GM19467 (cell line): ENCODE data around the gene BIRC3.
"Not testable (repeated sequence)": the region's sequence is repeated elsewhere in the genome, so short reads cannot be mapped to it uniquely, and the experiment has no call there.

Source experiments
- ATAC-seq: cut with Tn5 transposase; IDR thresholded peaks from one replicate; pipeline ENCODE4 v1.9.1; 2021; ENCODE audit warnings: mild to moderate bottlenecking, moderate library complexity; ENCODE audit not compliant: unreplicated experiment

The BIRC3 gene

DNA sequence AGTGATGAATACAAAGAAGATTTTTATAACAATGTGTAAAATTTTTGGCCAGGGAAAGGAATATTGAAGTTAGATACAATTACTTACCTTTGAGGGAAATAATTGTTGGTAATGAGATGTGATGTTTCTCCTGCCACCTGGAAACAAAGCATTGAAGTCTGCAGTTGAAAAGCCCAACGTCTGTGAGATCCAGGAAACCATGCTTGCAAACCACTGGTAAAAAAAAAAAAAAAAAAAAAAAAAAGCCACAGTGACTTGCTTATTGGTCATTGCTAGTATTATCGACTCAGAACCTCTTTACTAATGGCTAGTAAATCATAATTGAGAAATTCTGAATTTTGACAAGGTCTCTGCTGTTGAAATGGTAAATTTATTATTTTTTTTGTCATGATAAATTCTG, 5.3 kb downstream of the BIRC3 start:
- ATAC-seq, result no peak

DNA sequence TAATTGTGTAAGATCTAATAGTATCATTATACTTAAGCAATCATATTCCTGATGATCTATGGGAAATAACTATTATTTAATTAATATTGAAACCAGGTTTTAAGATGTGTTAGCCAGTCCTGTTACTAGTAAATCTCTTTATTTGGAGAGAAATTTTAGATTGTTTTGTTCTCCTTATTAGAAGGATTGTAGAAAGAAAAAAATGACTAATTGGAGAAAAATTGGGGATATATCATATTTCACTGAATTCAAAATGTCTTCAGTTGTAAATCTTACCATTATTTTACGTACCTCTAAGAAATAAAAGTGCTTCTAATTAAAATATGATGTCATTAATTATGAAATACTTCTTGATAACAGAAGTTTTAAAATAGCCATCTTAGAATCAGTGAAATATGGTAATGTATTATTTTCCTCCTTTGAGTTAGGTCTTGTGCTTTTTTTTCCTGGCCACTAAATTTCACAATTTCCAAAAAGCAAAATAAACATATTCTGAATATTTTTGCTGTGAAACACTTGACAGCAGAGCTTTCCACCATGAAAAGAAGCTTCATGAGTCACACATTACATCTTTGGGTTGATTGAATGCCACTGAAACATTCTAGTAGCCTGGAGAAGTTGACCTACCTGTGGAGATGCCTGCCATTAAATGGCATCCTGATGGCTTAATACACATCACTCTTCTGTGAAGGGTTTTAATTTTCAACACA, 6.4 kb downstream of the BIRC3 start:
- ATAC-seq, result no peak

DNA sequence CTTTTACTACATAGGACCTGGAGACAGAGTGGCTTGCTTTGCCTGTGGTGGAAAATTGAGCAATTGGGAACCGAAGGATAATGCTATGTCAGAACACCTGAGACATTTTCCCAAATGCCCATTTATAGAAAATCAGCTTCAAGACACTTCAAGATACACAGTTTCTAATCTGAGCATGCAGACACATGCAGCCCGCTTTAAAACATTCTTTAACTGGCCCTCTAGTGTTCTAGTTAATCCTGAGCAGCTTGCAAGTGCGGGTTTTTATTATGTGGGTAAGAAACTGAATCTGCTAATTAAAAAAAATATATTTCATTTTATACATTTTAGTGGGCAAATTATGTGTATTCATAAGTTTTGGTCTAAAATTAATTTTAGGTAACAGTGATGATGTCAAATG, 7.8 kb downstream of the BIRC3 start:
- ATAC-seq, result no peak

DNA sequence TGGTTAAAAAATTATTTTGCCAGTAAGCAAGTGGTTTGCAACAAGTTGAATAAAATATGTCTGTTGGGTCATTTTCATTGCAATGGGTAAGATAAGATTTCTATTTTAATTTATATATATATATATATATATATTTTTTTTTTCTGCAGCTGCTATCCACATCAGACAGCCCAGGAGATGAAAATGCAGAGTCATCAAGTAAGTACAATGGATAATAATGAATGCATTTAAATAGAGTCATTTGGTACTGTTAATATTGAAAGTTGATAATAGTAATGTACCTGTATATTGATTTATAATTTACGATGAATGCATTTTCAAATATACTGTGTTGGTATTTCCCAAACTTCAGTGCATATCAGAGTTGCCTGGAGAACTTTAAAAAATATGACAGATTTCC, 11.5 kb downstream of the BIRC3 start:
- no peak for ATAC-seq

DNA sequence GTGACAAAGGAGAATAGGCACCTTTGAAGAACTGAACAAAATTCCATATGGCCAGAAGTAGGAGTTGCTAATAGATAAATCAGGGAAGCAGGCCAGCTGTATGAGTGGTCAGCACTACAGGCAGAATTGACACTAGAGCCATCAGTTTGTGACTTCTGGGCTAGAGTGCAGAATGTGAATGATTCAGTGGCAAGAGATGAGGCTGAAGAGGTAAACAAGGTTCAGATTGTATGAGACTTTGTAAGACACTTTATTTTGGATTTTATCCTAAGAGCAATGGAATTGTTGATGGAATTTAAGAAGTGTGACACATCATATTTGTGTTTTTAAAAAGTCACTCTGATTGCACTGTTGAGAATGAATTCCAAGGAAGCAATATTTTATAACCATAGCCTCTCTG, 12.9 kb downstream of the BIRC3 start:
- ATAC-seq, result no peak

DNA sequence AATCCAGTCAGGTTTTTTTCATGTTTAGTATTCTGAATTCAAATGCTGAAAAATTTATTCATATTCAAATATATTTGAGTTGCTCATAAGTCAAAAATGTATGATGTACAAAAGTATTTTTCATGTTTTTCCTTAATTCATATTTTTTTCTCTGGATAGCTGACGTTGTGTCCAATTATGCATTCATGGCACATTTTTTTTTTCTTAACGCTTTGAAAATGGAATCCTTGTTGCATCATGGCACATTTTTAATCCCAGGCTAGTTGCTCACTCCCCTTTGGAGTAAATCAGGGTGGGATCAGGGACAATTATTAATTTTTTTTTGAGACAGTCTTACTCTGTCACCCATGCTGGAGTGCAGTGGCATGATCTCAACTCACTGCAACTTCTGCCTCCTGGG, 14.1 kb downstream of the BIRC3 start:
- no peak for ATAC-seq

DNA sequence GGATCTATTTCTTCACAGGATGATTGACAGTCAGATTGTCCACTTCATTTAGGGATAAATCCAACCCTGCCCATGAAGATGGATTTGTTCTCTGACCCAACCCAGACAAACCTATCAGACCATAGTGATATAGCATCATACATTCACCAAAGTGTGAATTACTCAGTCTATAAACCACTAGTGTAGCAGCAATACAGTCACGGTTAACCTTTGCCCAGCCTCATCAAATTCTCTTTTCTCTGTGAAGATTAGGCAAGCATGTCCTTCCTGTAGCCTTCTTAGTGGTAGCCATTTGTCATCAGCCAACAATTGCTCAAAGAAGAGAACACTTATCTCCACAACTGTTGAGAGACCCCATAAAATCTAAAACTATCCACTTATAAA, 15.3 kb downstream of the BIRC3 start:
- no peak for ATAC-seq

DNA sequence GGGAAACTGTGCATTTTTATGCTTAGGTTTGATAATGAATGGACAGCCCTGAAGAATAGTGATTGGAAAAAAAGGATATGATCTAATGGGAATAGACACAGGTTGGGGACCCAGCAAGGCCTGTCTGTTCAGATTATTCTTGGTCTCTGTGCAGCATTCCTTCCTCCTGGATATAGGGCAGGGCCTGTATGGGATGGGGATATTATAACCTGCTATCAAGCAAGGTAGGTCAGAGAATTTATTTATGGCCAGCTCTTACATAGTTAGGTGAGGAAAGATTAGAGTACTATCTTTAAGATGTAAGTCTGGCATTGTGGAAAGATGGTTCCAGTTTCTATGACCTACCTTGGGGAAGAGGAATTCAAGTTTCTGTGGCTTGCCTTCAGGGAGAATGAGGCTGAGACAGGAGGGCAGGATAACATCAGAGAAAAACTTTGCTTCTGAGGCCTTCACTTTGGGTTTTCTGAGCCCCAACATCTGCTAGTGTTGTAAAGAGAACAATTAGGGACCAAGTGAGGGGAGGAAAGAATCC, 21.3 kb downstream of the BIRC3 start:
- ATAC-seq, result no peak

DNA sequence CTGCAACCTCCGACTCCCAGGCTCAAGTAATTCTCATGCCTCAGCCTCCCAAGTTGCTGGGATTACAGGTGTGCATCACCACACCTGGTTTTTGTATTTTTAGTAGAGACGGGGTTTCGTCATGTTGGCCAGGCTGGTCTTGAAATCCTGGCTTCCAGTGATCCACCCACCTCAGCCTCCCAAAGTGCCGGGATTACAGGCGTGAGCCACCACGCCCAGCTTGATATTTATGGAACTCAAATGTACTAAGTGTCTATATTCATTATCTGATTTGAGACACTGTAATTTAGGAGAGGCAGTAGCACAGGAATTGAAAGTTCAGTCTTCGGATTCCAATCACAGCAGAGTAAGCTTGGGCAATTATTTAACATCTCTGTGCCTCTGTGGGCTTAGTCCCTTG, 24.0 kb downstream of the BIRC3 start:
- ATAC-seq, result not testable (repeated sequence)

DNA sequence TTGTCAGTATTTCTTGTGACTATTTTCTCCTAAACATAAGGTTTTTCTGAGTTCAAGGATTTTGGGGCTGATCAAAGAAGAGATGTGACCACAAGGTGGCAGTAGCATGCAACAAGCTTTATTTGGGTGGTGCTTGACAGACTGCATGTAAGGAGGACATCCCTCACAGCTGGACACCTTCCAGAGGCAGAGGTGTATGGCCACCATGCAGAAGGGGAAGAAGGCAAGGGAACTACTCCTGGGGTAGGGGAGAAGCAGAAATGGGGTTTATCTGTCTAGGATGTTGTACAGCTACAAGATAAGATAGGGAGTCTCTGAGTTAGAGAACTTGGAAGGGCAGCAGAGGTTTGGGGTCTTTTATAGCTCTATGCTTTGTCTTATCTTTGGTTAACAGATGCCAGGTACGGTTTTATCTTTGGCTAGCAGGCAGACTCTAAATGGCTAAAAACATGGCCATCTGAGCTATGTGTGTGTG, 24.6 kb downstream of the BIRC3 start:
- peak; percentile 45 for ATAC-seq

DNA sequence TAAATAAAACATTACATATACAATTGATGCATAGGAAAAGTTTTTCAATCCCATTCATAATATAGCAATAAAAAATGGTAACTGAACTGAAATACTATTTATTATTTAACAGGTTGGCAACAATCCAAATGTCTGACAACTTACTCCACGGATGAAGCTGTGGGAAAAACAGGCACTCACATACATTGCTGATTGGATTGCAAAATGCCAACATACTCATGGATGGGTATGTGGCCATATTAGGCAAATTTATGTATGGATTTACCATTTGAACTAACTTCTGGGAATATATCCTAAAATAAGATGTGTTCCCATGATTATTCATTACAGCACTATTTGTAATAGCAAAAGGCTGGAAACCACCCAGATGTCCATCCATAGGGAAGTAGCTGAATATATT, 26.5 kb downstream of the BIRC3 start:
- no peak for ATAC-seq

DNA sequence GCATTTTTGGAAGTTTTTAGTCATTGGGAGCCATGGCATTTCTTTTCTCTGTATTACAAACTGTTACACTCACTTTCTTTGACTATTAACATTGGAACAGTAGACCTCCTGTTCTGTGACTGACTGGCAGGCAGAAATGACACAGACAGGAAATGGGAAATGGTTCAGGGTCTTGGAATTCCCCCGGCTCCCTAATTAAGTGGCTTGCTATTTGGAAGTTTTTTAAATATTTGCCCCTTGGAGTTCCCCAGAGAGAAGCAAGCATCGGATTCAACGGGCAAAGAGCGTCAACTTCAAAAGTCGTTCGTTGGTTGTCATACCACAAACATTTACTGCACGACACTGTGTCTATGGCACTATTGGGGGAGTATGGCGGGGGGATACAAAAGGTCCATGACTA, 28.6 kb downstream of the BIRC3 start:
- no peak for ATAC-seq

DNA sequence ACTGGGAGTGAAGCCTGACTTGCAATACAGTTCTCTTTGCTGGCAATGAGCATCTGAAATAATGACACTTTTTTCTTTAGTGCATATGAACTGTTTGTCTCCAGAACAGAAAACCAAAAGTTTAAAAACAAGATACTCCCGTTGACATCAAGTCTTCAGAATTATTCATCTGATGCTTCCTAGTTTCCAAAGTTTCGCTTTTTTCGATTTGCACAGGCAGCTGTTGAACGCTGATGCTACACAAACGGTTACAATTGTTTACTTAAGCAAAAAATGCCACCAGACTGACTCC, 29.1 kb downstream of the BIRC3 start:
- no peak for ATAC-seq

DNA sequence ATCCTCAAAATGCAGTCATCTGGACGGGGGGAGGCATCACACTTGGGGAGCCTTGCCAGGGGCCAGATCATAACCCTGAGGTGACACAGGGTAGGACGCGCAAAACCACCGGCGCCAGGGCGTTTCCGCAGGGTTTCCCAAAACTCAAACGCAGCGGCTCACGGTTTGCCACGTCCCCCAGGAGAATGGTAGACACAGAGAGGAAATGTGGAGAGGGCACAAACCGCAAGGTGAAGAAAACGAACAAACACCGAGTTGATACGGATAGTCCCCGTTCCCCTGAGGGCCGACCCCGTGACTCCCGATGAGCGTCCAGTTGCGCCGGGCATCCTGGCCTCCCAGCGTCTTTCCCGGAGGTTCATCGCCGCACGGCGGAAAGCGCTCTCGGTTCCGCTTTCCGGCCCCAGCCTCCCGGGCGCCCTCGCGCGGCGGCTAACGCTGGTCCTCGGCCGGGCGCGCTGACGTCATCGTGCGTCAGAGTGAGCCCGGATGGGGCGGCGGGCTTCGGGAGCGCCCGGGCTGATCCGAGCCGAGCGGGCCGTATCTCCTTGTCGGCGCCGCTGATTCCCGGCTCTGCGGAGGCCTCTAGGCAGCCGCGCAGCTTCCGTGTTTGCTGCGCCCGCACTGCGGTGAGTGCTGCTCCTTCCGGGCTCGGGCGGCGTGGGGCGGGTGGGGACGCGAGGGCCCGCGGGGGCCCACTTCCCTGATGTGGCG, 29.6 kb downstream of the BIRC3 start, which contains the start of gene BIRC2:
BIRC2 (plus strand) TSS at position 467 of the 714 bp plus-strand sequence. CDS start 2,641 bp downstream, outside the sequence.
- peak; percentile 91 for ATAC-seq

DNA sequence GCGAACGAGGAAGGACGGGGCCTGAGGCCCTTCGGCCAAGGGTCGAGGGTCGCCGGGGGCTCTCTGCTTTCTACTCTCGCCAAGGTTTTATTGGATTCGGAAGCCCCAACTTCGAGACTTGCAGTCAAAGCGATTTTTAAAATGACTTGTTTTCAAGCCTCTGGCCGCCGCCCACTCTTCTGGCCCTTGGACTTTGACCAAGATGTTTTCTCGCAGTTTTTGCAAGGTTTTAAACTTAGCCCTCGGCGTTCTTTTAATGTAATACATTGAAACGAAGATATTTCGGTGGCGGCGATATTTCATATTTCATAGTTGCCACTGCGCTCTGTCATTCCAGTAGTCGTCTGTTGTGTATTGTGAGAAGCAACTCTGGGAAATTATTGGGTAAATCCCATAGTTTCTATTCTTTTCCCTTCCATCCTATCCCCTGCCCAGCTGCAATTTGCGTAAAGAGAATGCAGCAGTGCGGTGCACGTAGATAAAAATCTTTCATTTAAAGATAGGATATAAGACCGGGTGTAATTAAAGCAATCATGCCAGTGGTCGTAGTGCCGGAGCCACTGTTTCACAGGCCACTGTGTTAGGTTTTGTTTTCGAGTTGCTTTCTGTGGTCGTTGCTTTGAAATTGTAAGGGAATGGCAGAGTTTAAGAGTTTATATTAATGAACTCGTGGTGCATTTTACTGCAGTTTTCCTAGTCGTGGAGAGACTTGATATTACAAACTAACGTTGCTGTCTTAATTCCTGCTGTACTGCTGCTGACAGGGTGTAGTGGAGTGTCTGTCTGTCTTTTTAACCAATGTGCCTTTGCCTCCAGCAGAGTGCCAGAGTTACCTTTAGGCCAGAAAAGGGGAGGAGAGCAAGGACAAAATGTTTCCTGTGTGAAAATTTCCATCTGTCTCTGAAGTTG, 30.4 kb downstream of the BIRC3 start:
- ATAC-seq, result peak; percentile 22

DNA sequence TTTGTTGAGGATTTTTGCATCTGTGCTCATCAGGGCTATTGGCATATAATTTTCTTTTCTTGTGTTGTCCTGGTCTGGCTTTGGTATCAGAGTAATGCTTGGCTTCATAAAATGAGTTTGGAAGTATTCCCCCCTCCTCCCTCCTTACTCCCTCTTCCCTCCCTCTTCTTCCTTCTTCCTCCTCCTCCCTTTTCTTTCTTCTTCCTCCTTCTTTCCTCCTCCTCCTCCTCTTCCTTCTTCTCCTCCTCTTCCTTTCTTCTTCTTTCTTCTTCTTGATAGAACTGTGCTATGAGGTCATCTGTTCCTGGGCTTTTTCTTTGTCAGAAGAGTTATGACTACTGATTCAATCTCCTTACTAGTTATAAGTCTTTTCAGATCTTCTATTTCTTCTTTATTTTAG, 39.8 kb downstream of the BIRC3 start:
- no peak for ATAC-seq

DNA sequence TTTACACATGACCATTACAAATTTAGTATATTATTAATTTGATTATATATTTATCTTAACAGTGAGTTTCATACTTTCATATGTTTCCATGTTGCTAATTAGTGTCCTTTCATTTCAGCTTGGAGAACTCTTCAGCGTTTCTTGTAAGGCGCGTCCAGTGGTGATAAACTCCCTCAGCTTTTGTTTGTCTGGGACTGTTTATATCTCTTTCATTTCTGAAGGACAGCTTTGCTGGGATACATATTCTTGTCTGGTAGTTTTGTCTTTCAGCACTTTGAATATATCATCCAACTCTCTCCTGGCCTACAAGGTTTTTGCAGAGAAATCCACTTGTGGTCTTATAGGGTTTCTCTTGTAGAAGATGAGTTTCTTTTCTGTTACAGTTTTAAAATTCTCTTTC, 42.1 kb downstream of the BIRC3 start:
- ATAC-seq, result no peak

DNA sequence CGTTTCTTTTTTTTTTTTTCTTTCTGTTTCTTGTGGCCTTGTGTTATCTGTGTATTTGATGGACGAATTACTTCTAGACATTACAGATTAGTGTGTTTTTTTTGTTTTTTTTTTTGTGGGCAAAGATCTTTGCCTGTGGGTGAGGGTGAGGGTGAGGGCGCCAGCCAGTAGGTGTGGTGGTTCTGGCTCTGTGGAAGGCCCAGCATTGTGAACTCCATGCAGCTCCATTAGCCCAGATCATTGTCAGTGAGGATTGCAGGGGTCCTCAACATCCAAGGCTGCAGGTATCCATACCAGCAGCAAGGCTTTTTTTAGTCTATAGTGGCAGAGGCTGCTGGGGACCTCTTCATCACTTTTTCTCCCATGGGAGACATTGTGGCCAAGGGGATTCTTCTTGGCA, 43.4 kb downstream of the BIRC3 start:
- no peak for ATAC-seq

DNA sequence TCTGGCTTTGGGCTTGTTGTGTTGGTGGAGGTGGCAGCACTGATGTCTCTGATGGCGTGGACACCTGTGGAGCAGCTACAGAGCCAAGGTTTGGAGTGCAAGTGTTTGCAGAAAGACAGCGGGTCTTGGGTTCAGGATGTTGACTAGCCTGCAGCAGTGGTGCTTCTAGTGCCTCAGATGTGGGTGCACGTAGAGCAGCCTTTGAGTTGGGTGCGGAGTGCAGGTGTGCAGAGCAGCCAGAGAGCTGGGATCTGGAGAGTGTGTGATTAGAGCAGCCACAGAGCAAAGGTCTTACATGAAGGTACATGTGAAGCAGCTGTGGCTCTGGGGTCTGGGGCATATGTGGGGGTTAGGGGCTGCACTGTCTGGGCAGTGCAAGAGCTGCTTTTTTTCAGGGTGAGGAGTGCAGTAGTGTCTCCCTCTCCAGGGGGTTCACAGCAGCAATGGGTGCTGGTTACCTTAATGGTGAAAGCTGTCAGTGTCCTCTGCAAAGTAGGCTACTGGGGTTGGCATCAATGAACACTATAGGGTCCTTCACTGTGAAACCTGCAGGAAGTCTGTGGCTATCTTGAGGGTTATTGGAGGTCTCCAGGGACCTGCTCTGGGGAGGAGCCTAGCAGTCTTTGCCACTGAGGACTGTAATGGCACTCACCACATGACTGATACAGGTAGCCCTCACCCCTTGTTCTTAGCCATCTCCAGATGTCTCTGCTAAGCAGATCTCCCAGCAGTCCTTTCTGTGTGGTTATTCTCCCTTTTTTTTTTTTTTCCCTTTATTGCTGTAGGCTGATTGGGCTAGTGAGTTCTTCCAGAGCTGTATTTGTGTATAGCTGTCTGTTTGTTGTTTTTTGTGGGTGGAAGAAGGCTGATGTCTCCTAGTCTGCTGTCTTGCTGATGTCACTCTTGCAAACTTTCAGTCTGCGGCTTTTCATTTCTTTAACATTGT, 44.1 kb downstream of the BIRC3 start:
- peak; percentile 93 for ATAC-seq

DNA sequence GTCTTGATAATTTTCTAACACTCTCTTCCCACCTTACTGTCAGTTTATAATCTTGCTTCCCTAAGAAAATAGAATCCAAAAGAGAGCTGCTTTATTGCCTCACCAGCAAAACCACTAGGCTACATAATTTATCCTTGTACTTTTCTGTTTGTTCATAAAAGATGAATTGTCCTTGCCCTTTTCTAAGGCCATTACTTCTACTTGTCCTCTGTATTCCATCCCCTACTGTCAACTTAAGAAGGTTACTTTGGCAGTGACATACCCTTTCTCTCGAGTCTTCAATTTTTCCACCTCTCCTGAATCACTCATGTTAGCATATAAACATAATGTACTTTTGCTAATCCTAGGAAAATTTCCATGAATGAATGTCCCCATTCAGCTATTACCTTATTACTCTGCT, 47.7 kb downstream of the BIRC3 start:
- ATAC-seq, result no peak
